HL-60 (cell line): ENCODE results near the gene CFAP157.

ENCODE experiments used
- DNase-seq, 2 experiments: peaks; one replicate each; pipeline ENCODE4 v3.0.0-alpha.2; 2010 to 2020; ENCODE audit warnings: low read depth in 1 of 2, low spot score in 1 of 2
- H3K27ac ChIP-seq: fragments of 250-450 bp; sonication (Bioruptor Pico); replicated peaks from 2 replicates; pipeline ENCODE4 v1.5.1; 2020; ENCODE audit warnings: mild to moderate bottlenecking, moderate library complexity
- H3K27me3 ChIP-seq: fragments of 250-450 bp; sonication (Bioruptor Pico); 2 replicates; pipeline ENCODE4 v1.5.1; 2021; ENCODE audit warnings: mild to moderate bottlenecking, moderate library complexity; ENCODE audit not compliant: insufficient read depth, poor library complexity, severe bottlenecking
- H3K4me3 ChIP-seq: replicated peaks from 2 replicates; pipeline ENCODE4 v1.5.1; 2011; ENCODE audit warnings: mild to moderate bottlenecking, control low read depth, low read length; ENCODE audit not compliant: insufficient read depth
- CTCF ChIP-seq: IDR thresholded peaks from one replicate; pipeline ENCODE4 v1.5.1; 2011; ENCODE audit warnings: low read length, control low read depth, inconsistent platforms; ENCODE audit not compliant: insufficient read depth
- GABPA ChIP-seq: IDR thresholded peaks from 2 replicates; pipeline ENCODE4 v1.6.1; 2012; ENCODE audit warnings: low read depth
- POLR2AphosphoS5 ChIP-seq: IDR thresholded peaks from 2 replicates; pipeline ENCODE4 v1.6.1; 2012; ENCODE audit warnings: low read depth
- REST ChIP-seq: IDR thresholded peaks from 2 replicates; pipeline ENCODE4 v1.6.1; 2012; ENCODE audit warnings: low read depth; ENCODE audit not compliant: insufficient replicate concordance
- SPI1 ChIP-seq: IDR thresholded peaks from 2 replicates; pipeline ENCODE4 v1.6.1; 2012; ENCODE audit warnings: low read depth, mild to moderate bottlenecking, borderline replicate concordance

Gene CFAP157

DNA sequence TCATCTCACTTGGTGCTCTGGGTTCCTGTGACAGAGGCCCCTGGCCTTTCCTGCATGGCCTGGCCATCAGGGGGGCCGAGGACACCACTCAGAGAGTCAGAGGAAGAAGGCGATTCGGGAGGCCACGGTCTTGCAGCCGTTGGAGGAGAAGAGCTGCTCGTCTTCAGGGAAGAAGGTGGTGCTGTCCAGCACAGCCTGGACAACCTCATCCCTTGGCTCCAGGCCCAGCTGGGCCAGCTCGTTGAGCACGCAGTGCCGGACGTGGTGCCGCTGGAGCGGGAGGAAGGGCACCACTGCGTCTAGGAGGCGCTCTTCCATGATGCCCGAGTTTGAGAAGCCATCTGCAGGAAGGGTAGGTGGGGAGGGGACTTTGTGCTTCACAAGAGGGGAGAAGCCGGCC is 25.1 kb downstream of the CFAP157 start:
- no peak for TF ChIP-seq POLR2AphosphoS5
- TF ChIP-seq REST: no peak
- no peak for TF ChIP-seq GABPA
- TF ChIP-seq CTCF: no peak
- no peak for TF ChIP-seq SPI1
- no peak for DNase-seq
- H3K4me3 ChIP-seq: no peak overlapping the region
- H3K27me3 ChIP-seq: no peaks in the 10 kb centered on the region
- no peak overlapping the region for H3K27ac ChIP-seq

DNA sequence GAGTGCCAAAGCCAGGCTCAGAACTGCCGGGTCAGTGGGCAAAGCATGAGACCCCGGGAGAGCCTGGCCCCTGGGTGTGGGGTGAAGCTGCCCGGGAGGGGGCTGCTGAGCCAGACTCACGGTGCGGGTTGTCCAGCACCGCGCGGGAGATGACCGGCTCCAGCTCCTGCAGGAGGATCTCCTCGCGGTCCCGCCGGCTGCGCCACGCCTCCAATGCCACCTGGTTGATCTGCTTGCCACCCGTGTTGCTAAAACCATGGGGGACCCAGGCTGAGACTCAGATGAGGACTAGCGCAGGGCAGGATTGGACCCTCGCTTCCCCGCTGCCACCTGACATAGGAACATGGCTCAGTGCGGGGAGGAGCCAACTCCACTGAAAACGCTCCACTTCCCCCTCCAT is 25.7 kb downstream of the CFAP157 start:
- Histone ChIP-seq H3K27ac (no peak overlapping the region), H3K27me3 (no peaks in the 10 kb centered on the region), H3K4me3 (no peak overlapping the region)
- TF ChIP-seq SPI1 (no peak), POLR2AphosphoS5 (no peak), CTCF (no peak), REST (no peak), GABPA (no peak)
- no peak for DNase-seq

DNA sequence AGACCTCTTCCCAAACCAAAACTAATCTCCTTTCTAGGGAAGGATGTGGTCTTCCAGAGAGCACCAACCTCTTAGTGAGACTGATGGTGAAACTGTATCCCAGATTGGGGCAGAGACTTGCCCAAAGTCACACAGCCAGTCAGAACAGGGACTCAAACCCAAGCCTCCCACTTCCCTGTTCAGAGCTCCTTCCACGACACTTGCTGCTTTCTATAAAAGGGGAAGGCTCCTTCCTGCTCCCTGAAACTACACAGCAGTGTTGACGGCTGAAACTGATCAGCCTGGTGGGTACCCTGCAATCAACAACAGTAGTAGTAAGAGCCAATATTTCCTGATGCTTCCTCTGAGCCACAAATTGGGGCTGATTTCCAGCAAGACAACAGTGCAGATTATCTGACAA is 26.8 kb downstream of the CFAP157 start:
- peak overlapping the region; percentile 12; the same call in 1 of the 2 replicates for H3K27ac ChIP-seq
- DNase-seq: peak in 1 of 2 experiments; percentile 52
- TF ChIP-seq SPI1 (peak; percentile 88), GABPA (no peak), POLR2AphosphoS5 (no peak)
- no peak overlapping the region for H3K4me3 ChIP-seq
- no peaks in the 10 kb centered on the region for H3K27me3 ChIP-seq

DNA sequence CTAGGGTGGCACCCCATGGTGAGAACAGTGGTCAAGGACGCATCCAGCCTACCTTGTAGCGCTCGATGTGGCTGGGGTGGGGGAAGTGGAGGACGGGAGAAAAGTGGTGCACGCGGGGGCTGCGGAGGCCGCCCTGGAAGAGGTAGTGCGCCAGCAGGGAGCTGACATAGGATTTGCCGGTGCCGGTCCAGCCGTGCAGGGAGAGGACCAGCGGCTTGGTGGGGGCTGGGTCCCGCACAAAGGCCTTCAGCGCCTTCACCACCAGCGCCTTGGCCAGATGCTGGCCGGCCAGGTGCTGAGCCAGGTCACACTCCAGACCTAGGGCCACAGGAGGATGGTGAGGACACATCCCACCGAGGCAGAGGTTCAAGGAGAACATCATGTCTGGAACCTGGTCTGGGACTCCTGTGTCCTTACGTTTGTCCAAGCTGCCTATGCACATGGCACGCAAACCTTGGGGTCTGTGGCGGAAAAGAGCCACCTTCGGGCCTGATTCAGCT is 27.5 kb downstream of the CFAP157 start:
- H3K27ac ChIP-seq: peak overlapping the region; percentile 77
- DNase-seq: no peak
- TF ChIP-seq GABPA: no peak
- TF ChIP-seq CTCF: peak; percentile 96
- H3K4me3 ChIP-seq: peak overlapping the region; percentile 55
- no peaks in the 10 kb centered on the region for H3K27me3 ChIP-seq
